Ascending aorta (tissue), 2 donors: ENCODE results near the gene LDLRAD4. TPM values are rescaled to one million over a fixed set of nuclear protein-coding genes. Genes with fewer than 3 reads are reported as not detected.

Experiments
- DNase-seq, 2 donors: peaks; one replicate each; pipeline ENCODE4 v3.0.0-alpha.2; 2019; ENCODE audit warnings: low spot score in 2 of 2
- H3K27ac ChIP-seq, 2 donors: fragments of 200-600 bp; sonication (generic); one replicate each; pipeline ENCODE4 v1.5.1; 2016 to 2017; ENCODE audit warnings: mild to moderate bottlenecking in 1 of 2
- H3K27me3 ChIP-seq: fragments of 200-600 bp; sonication (generic); one replicate; pipeline ENCODE4 v1.5.1; 2017
- H3K36me3 ChIP-seq, 2 donors: fragments of 200-600 bp; sonication (generic); one replicate each; pipeline ENCODE4 v1.5.1; 2016
- H3K4me1 ChIP-seq, 2 donors: fragments of 200-600 bp; sonication (generic); one replicate each; pipeline ENCODE4 v1.5.1; 2016 to 2017; ENCODE audit warnings: mild to moderate bottlenecking in 1 of 2
- H3K4me3 ChIP-seq, 2 donors: fragments of 200-600 bp; sonication (generic); one replicate each; pipeline ENCODE4 v1.5.1; 2016 to 2017; ENCODE audit warnings: mild to moderate bottlenecking in 1 of 2
- H3K9me3 ChIP-seq, 2 donors: fragments of 200-600 bp; sonication (generic); one replicate each; pipeline ENCODE4 v1.5.1; 2016
- intact Hi-C: fragments of 100-400 bp; cut with DNase I; formaldehyde crosslinking; loops from one replicate; pipeline ENCODE4 v1.15.1; 2023
- total RNA-seq: library from RNA; depleted of rRNA; stranded (reverse); fragments of >200 nt; gene quantifications from one replicate; pipeline ENCODE4 v1.1.0, GENCODE V29; 2016
- TF ChIP-seq, protein P1 (sequence below), 3 experiments: fragments of 200-600 bp in 2 of 3; fragments of 450-650 bp in 1 of 3; sonication (generic) in 2 of 3; IDR thresholded peaks; one replicate each; pipeline ENCODE4 v1.5.1; 2016 to 2019; ENCODE audit warnings: antibody characterized with exemption in 3 of 3, mild to moderate bottlenecking in 1 of 3, moderate library complexity in 1 of 3

LDLRAD4 gene
- total RNA-seq, 1 donor from 2014 or later, result 21.0 TPM

DNA sequence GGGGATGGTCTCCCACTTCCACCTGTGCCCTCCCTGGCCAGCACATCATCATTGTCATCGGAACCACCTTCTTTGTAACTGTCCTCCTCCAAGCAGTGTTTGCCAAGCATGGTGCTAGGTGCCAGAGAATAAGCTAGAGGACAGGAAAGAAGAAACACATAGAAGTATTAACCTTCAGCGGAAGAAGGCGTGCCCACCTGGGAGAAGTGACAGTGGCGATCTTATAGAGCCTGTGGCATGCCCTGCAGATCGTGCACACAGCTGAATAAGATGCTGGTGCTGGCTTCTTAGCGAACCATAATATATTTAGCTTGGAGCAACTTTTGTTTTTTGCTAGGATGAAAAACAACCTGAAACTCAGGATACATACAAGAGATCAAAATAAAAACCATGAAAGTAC, 359.8 kb downstream of the LDLRAD4 start:
- H3K27me3 ChIP-seq, result no peaks in the 10 kb centered on the region
- no peak for DNase-seq
- H3K27ac ChIP-seq, result no peak overlapping the region
- H3K36me3 ChIP-seq, result no peaks in the 10 kb centered on the region
- no peak overlapping the region for H3K4me3 ChIP-seq
- H3K9me3 ChIP-seq, result no peaks in the 10 kb centered on the region
- TF ChIP-seq, protein P1, sequence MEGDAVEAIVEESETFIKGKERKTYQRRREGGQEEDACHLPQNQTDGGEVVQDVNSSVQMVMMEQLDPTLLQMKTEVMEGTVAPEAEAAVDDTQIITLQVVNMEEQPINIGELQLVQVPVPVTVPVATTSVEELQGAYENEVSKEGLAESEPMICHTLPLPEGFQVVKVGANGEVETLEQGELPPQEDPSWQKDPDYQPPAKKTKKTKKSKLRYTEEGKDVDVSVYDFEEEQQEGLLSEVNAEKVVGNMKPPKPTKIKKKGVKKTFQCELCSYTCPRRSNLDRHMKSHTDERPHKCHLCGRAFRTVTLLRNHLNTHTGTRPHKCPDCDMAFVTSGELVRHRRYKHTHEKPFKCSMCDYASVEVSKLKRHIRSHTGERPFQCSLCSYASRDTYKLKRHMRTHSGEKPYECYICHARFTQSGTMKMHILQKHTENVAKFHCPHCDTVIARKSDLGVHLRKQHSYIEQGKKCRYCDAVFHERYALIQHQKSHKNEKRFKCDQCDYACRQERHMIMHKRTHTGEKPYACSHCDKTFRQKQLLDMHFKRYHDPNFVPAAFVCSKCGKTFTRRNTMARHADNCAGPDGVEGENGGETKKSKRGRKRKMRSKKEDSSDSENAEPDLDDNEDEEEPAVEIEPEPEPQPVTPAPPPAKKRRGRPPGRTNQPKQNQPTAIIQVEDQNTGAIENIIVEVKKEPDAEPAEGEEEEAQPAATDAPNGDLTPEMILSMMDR (IDR thresholded peaks at IDR 0.05), result no peak
- intact Hi-C loops, result no loop called here
- H3K4me1 ChIP-seq, result peaks cover 3 to 20% of the 10 kb centered on the region in 2 donors

DNA sequence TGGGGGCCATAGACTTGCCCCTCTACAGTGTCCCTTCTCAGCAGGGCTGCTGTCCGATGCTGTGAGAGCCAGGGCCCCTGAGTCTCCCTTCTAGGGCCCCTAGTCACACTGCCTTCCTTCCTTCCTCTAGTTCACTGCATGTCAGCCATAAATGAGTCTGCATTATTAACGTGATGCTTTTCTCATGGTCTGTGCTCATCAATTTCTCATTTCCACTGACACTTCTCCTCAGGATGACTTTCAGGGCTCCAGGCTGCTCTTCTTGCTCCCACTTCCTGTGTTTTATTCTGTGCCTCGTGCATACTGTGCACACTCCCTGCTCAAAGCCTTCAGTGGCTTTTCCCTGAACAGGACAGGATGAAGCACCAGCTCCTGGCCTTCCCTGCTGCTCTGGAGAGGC, 361.3 kb downstream of the LDLRAD4 start:
- H3K27me3 ChIP-seq, result no peaks in the 10 kb centered on the region
- no peak overlapping the region for H3K4me3 ChIP-seq
- no peak for DNase-seq
- TF ChIP-seq, protein P1 (IDR thresholded peaks at IDR 0.05), result no peak
- no peaks in the 10 kb centered on the region for H3K9me3 ChIP-seq
- no peaks in the 10 kb centered on the region for H3K36me3 ChIP-seq
- H3K4me1 ChIP-seq, result peaks cover 3 to 20% of the 10 kb centered on the region in 2 donors
- intact Hi-C loops, result no loop called here
- H3K27ac ChIP-seq, result no peak overlapping the region

DNA sequence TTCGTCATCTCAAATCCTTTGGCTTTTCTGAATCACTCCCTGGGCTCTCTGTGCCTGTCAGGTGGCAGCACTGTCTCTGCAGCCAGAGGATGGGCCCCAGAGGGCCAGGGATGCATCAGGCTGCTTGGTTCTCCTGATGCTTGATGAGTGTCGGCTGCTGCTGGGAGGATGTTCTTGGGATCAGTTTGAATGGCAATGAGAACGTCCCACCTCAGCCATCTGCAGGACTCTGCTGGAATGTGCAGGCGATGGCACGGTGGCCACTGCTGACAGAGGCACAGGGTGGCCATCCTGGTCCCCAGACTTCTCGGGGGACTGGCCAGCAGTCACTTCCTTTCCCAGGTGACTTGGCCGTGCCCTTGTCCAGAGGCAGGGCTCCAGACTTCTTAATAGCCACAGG, 361.8 kb downstream of the LDLRAD4 start:
- H3K9me3 ChIP-seq, result no peaks in the 10 kb centered on the region
- intact Hi-C loops, result no loop called here
- peaks cover 3 to 20% of the 10 kb centered on the region in 2 donors for H3K4me1 ChIP-seq
- H3K4me3 ChIP-seq, result no peak overlapping the region
- no peaks in the 10 kb centered on the region for H3K27me3 ChIP-seq
- no peak overlapping the region for H3K27ac ChIP-seq
- DNase-seq, result no peak
- no peaks in the 10 kb centered on the region for H3K36me3 ChIP-seq
- TF ChIP-seq, protein P1 (IDR thresholded peaks at IDR 0.05), result no peak

DNA sequence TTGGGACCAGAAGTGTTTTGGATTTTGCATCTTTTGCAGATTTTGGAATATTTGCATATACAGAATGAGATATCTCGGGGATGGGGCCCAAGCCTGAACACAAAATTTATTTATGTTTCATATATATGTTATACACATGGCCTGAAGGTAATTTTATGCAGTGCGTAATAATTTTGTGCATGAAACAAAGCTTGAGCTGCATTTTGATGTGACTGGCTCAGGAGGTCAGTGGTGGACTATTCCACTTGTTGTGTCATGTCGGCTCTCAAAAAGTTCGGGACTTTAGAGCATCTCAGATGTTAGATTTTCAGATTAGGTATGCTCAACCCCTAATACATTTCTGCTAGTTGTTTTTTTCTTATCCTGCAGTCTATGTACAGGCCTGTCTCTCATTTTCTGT, 362.4 kb downstream of the LDLRAD4 start:
- no peaks in the 10 kb centered on the region for H3K27me3 ChIP-seq
- H3K27ac ChIP-seq, result no peak overlapping the region
- no peak for DNase-seq
- no peak overlapping the region for H3K4me3 ChIP-seq
- peaks cover 3 to 20% of the 10 kb centered on the region in 2 donors for H3K4me1 ChIP-seq
- H3K36me3 ChIP-seq, result no peaks in the 10 kb centered on the region
- no peaks in the 10 kb centered on the region for H3K9me3 ChIP-seq
- intact Hi-C loops, result no loop called here
- TF ChIP-seq, protein P1 (IDR thresholded peaks at IDR 0.05), result no peak

DNA sequence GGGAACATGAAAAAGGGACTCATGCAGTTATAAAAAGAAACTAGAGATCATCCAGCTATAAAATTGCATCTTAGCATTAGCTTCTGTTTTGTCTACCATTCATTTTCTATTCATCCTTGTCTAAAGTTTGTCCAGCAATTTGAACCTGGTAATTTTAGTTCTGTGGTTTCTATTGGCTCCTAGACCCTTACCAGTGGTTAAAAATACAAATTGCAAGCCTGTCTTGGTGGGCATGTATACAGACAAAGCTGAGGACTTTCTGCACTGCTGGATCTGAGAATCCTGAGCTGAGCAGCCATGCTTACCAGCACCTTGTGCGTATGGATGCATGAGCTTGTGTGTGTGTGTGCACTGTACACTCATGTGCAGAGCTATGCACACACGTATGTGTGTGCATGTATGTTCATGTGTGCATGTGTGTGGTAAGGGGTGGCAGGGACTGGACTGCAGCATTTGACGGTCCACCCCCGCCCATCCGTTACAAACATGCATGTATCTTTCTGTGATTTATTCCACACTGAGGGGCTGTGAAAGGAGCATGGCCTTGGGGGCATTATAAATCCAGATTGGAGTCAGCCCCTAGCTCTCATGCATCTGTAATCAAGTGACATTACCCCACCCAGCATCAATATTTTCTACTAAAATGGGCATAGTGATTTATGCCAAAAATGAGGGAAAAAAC, 363.1 kb downstream of the LDLRAD4 start:
- Histone ChIP-seq H3K4me1 (peaks cover 3 to 20% of the 10 kb centered on the region in 2 donors), H3K4me3 (no peak overlapping the region), H3K27me3 (no peaks in the 10 kb centered on the region), H3K27ac (no peak overlapping the region), H3K9me3 (no peaks in the 10 kb centered on the region), H3K36me3 (no peaks in the 10 kb centered on the region)
- TF ChIP-seq, protein P1 (IDR thresholded peaks at IDR 0.05), result no peak
- DNase-seq, result no peak
- intact Hi-C loops, result no loop called here
